ENCODE measurements around the gene MYCL.

Gene MYCL

DNA sequence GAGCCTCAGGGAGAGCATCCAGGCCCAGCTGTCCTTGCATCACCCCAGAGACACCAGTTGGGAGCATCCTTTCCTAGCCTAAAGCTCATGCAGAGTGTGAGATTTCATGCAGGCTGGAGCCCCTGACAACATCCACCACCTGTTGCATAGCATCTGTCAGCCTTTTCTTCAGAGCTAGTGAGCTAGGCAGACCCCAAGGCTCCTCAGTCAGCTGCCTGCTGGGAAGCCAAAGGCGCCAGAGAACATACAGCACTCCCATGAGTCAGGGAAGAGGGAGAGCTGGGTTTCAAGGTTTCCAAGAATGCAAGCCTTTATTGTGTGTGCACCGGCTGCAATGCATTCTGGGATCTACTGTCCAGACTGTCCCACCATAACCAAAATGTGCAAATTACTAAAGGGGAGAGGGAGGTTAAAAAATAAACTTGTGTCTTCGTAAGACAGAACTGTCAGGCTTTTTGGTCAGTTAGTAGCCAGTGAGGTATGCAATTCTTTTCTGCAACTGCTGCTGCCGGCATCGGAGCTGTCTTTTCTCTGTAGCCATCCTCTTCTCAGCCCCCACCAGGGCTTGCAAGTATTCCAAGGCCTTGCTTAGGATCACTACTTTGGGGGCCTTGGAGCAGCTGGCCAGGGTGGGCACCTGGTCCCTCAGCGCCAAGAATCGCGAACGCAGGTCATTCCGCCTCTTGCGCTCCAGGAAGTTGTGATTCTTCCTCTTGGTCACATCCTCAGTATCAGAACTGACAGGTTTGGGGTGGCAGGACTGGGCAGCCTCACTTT lies 4.6 kb downstream of the MYCL start:
- TF ChIP-seq, protein P1, sequence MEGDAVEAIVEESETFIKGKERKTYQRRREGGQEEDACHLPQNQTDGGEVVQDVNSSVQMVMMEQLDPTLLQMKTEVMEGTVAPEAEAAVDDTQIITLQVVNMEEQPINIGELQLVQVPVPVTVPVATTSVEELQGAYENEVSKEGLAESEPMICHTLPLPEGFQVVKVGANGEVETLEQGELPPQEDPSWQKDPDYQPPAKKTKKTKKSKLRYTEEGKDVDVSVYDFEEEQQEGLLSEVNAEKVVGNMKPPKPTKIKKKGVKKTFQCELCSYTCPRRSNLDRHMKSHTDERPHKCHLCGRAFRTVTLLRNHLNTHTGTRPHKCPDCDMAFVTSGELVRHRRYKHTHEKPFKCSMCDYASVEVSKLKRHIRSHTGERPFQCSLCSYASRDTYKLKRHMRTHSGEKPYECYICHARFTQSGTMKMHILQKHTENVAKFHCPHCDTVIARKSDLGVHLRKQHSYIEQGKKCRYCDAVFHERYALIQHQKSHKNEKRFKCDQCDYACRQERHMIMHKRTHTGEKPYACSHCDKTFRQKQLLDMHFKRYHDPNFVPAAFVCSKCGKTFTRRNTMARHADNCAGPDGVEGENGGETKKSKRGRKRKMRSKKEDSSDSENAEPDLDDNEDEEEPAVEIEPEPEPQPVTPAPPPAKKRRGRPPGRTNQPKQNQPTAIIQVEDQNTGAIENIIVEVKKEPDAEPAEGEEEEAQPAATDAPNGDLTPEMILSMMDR (IDR thresholded peaks at IDR 0.05), result no peak
- H3K9me3 ChIP-seq, result no peaks in the 10 kb centered on the region
- peaks cover 0 to 26% (median 14%) of the 10 kb centered on the region in 4 donors for H3K4me1 ChIP-seq
- H3K27me3 ChIP-seq, result peaks cover 5 to 60% of the 10 kb centered on the region in 2 donors
- H3K4me3 ChIP-seq, result no peak overlapping the region
- no peak overlapping the region for H3K27ac ChIP-seq
- H3K36me3 ChIP-seq, result no peaks in the 10 kb centered on the region
- intact Hi-C loops (cut with DNase I; ENCODE audit: low total_unique reads), result no loop called here
- no peak for DNase-seq

DNA sequence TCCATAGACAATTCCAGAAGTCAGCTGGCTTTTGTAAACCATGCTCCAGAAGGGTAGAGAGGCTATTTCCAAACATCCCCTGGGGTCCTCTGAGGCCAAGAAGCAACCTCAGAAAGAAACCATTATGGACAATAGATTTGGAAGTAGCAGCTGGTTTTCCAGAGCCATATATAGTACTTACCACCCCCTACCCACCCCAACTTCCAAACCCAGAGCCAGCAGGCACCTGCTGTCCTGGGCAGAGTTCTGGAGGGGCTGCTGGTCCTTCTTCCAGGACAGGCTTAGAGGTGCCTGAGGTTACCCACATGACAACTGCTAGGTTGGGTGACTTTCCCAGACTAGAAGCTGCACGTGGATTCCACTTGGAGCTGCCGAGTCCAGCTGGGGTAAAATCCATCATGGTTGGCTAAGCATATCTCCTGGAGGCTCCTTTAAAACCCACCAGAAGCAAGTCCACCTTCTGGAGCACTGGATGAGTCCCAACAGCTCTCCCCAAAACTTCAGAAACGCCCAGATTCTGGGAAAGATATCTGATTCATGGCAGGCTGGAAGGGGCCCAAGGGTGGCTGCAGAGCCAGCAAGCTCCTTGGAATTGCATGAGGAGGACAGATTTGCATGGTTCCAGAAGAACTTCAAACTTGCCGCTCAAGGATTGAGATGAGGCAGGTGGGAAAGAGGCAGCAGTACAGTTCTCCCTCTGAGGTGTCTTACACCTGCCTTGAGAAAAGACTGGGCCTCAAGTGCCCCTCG lies 5.8 kb downstream of the MYCL start:
- Histone ChIP-seq H3K27ac (no peak overlapping the region), H3K27me3 (peaks cover 5 to 54% of the 10 kb centered on the region in 2 donors), H3K4me3 (no peak overlapping the region), H3K9me3 (no peaks in the 10 kb centered on the region), H3K4me1 (peaks cover 0 to 14% (median 4%) of the 10 kb centered on the region in 4 donors), H3K36me3 (no peaks in the 10 kb centered on the region)
- no peak for DNase-seq
- TF ChIP-seq, protein P1 (IDR thresholded peaks at IDR 0.05), result no peak
- intact Hi-C loops (cut with DNase I; ENCODE audit: low total_unique reads), result no loop called here

DNA sequence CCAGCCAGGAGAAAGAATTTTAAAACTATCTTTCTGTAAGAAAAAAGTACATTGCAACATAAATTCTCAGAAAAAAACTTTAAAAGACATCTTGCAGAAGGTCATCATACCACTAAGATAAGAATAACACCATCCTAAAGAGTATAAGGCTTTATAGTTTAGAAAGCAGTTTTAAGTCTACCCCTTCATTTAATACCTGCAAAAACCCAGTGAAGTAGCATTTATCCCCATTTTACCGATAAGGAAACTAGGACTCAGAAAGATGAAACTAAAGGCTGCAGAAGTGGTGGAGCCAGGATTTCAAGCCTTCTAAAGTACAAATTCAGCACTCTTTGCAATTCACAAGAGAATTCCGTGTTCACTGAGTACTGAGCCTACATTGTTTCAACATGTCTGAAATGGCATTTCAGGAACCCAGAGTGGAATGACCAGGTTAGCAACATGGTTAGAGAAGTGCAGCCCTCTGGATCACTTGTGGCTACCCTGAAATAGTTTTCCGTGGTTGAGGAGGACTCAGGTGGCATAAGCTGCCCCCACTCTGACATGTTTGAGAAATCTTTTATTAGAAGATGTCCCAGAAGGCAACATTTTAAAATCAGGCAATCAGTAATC lies 6.7 kb downstream of the MYCL start:
- Histone ChIP-seq H3K4me1 (peaks cover 0 to 9% (median 0%) of the 10 kb centered on the region in 4 donors), H3K36me3 (no peaks in the 10 kb centered on the region), H3K27ac (no peak overlapping the region), H3K27me3 (peaks cover 0 to 45% of the 10 kb centered on the region in 2 donors), H3K4me3 (no peak overlapping the region), H3K9me3 (no peaks in the 10 kb centered on the region)
- TF ChIP-seq, protein P1 (IDR thresholded peaks at IDR 0.05), result no peak
- intact Hi-C loops (cut with DNase I; ENCODE audit: low total_unique reads), result no loop called here
- DNase-seq, result no peak

DNA sequence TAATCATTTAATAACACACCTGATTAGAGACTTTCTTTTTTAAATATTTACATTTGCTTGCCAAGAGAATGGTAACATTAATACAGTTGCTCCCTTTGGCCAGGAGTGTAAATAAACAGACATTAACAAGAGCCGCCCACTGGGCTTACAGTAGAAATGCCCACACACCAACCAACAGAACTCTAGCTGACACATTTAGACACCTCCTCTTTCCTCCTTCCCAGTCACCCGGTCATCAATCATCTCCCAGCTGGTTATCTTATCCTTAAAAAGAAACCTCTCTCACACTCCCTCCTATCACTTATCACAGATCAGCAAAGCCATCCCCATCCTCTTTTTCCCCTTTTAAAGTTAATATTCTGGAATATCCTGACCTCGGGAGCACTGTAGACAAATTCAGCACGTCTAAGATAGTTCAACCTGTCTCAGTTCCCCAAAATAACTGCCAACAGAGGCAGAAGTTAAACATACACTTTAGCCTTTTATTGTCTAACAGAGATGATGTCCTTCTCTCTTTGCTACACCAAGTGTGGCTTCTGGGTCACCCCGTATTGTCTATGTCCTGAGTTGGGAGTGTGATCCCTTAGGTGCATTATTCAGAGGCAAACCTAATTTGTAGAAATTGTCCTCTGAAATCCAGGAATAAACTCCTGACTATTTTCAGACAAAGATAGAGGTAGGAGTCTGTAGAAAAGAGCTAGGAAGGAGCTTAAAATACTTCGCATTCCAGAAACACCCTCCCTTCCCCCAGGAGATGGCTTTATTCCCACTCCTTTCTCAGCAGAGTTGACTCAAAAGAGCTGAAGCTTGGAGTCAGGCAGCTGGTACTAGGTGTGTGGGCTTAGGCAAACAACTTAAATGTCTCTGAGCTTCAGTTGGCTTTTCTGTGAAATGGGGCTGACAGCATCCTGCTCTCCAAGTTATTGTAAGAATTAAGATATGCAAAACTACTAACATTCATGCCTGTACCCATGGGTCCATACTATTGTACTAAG lies 8.8 kb downstream of the MYCL start:
- DNase-seq, result no peak
- Histone ChIP-seq H3K9me3 (no peaks in the 10 kb centered on the region), H3K27me3 (peaks cover 0 to 24% of the 10 kb centered on the region in 2 donors), H3K4me3 (no peak overlapping the region), H3K27ac (no peak overlapping the region), H3K4me1 (peaks cover 0 to 9% (median 0%) of the 10 kb centered on the region in 4 donors), H3K36me3 (no peaks in the 10 kb centered on the region)
- intact Hi-C loops (cut with DNase I; ENCODE audit: low total_unique reads), result no loop called here
- TF ChIP-seq, protein P1 (IDR thresholded peaks at IDR 0.05), result no peak

DNA sequence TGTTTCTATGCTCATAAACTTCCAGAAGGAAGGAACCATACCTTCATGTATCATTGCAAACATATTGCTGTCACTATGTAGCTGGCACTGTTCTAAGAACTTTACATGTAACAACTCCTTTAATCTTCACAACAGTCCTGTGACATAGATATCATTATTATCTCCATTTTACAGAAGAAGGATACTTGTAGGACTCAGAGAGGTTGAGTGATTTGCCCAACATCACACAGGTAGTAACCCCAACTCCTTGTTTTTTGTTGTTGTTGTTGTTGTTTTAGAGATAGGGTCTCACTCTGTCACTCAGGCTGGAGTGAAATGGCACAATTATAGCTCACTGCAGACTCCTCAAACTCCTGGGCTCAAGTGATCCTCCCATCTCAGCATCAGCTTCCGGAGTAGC lies 10.8 kb downstream of the MYCL start:
- Histone ChIP-seq H3K27ac (no peak overlapping the region), H3K4me1 (peaks cover 0 to 9% (median 0%) of the 10 kb centered on the region in 4 donors), H3K27me3 (peaks cover 0 to 7% of the 10 kb centered on the region in 2 donors), H3K36me3 (no peaks in the 10 kb centered on the region), H3K4me3 (no peak overlapping the region), H3K9me3 (no peaks in the 10 kb centered on the region)
- DNase-seq, result no peak
- intact Hi-C loops (cut with DNase I; ENCODE audit: low total_unique reads), result no loop called here
- TF ChIP-seq, protein P1 (IDR thresholded peaks at IDR 0.05), result no peak

Measured in tibial artery (tissue), 4 donors.